H54 (cell line): ENCODE results near the gene SRP9.
"Not testable (repeated sequence)": the region's sequence is repeated elsewhere in the genome, so short reads cannot be mapped to it uniquely, and the experiment has no call there.

Experiments used
- DNase-seq: peaks from one replicate; pipeline ENCODE4 v3.0.0; 2011; ENCODE audit warnings: low spot score, mixed read lengths; ENCODE audit not compliant: insufficient read length
- FAIRE-seq: peaks from 3 replicates; lab custom pipeline; 2011; peaks lifted over from hg19 to GRCh38; lab: Jason Lieb, UNC
- POLR2A ChIP-seq: IDR thresholded peaks from 2 replicates; pipeline ENCODE4 v1.6.1; 2011; ENCODE audit warnings: low read depth, mild to moderate bottlenecking, low read length

SRP9 gene

GRCh38 chr1:225748529-225748928 lies 29.1 kb upstream of the SRP9 start:
- no peak for DNase-seq

GRCh38 chr1:225749706-225750105 lies 27.9 kb upstream of the SRP9 start:
- FAIRE-seq: no peak
- no peak for TF ChIP-seq POLR2A

More at GRCh38 chr1:225748529-225748928, 29.1 kb upstream of the SRP9 start:
- TF ChIP-seq POLR2A: no peak
- FAIRE-seq: no peak

GRCh38 chr1:225750420-225750819 lies 27.2 kb upstream of the SRP9 start:
- TF ChIP-seq POLR2A: no peak
- FAIRE-seq: no peak
- DNase-seq: no peak

More at GRCh38 chr1:225749706-225750105, 27.9 kb upstream of the SRP9 start:
- DNase-seq: no peak

GRCh38 chr1:225750875-225751824 lies 26.5 kb upstream of the SRP9 start:
- DNase-seq (no peak), FAIRE-seq (no peak)
- no peak for TF ChIP-seq POLR2A

GRCh38 chr1:225752245-225752644 lies 25.4 kb upstream of the SRP9 start:
- TF ChIP-seq POLR2A: no peak
- DNase-seq: no peak
- no peak for FAIRE-seq

- TF ChIP-seq POLR2A: no peak
- FAIRE-seq (peak; percentile 78), DNase-seq (peak; percentile 60)
Observed at GRCh38 chr1:225754940-225755641, 22.5 kb upstream of the SRP9 start.

GRCh38 chr1:225755671-225756319 lies 21.8 kb upstream of the SRP9 start:
- FAIRE-seq (no peak), DNase-seq (no peak)
- TF ChIP-seq POLR2A: no peak

- no peak for DNase-seq
- no peak for TF ChIP-seq POLR2A
- FAIRE-seq: no peak
Observed at GRCh38 chr1:225757927-225758656, 19.5 kb upstream of the SRP9 start.

GRCh38 chr1:225759972-225760371 lies 17.7 kb upstream of the SRP9 start:
- not testable (repeated sequence) for FAIRE-seq, DNase-seq

- DNase-seq (no peak), FAIRE-seq (no peak)
- no peak for TF ChIP-seq POLR2A
Observed at GRCh38 chr1:225760531-225760930, 17.1 kb upstream of the SRP9 start.

GRCh38 chr1:225761395-225761794 lies 16.2 kb upstream of the SRP9 start:
- not testable (repeated sequence) for FAIRE-seq, DNase-seq

GRCh38 chr1:225762002-225762441 lies 15.6 kb upstream of the SRP9 start:
- TF ChIP-seq POLR2A: no peak
- FAIRE-seq (no peak), DNase-seq (no peak)

GRCh38 chr1:225762444-225762843 lies 15.2 kb upstream of the SRP9 start:
- no peak for DNase-seq
- no peak for TF ChIP-seq POLR2A
- no peak for FAIRE-seq
